Mesendoderm (in vitro differentiated cells): ENCODE results near the gene MEGF6.

ENCODE experiments used
- DNase-seq: peaks from one replicate; pipeline ENCODE4 v3.0.0; 2013
- H2AK5ac ChIP-seq: 2 replicates; pipeline ENCODE4 v1.6.1; 2013; ENCODE audit warnings: low read length, inconsistent platforms
- H2BK120ac ChIP-seq: 2 replicates; pipeline ENCODE4 v1.6.1; 2013; ENCODE audit warnings: low read depth, mild to moderate bottlenecking, low read length, moderate library complexity, mixed read lengths
- H2BK15ac ChIP-seq: replicated peaks from 2 replicates; pipeline ENCODE4 v1.6.1; 2013; ENCODE audit warnings: low read depth, mild to moderate bottlenecking, moderate library complexity
- H2BK5ac ChIP-seq: 2 replicates; pipeline ENCODE4 v1.6.1; 2013; ENCODE audit warnings: low read length, inconsistent platforms
- H3K18ac ChIP-seq: 2 replicates; pipeline ENCODE4 v1.6.1; 2013; ENCODE audit warnings: mild to moderate bottlenecking, low read length, mixed read lengths
- H3K23ac ChIP-seq: one replicate; pipeline ENCODE4 v1.6.1; 2013; ENCODE audit warnings: low read length
- H3K27ac ChIP-seq: 2 replicates; pipeline ENCODE4 v1.5.1; 2013; ENCODE audit warnings: low read depth, mild to moderate bottlenecking, inconsistent platforms, low read length, moderate library complexity
- H3K27me3 ChIP-seq: 2 replicates; pipeline ENCODE4 v1.6.1; 2013; ENCODE audit warnings: low read length, control low read depth, mild to moderate bottlenecking, inconsistent platforms; ENCODE audit not compliant: insufficient read depth, poor library complexity
- H3K36me3 ChIP-seq: 2 replicates; pipeline ENCODE4 v1.6.1; 2013; ENCODE audit warnings: low read length, inconsistent platforms; ENCODE audit not compliant: control insufficient read depth, insufficient read depth
- H3K4ac ChIP-seq: one replicate; pipeline ENCODE4 v1.6.1; 2013; ENCODE audit warnings: low read depth, mild to moderate bottlenecking, low read length, moderate library complexity
- H3K4me1 ChIP-seq: 2 replicates; pipeline ENCODE4 v1.6.1; 2013; ENCODE audit warnings: low read depth, low read length, inconsistent platforms; ENCODE audit not compliant: control insufficient read depth
- H3K4me2 ChIP-seq: 2 replicates; pipeline ENCODE4 v1.6.1; 2013; ENCODE audit warnings: low read length
- H3K4me3 ChIP-seq: 2 replicates; pipeline ENCODE4 v1.5.1; 2013; ENCODE audit warnings: mild to moderate bottlenecking, low read length
- H3K56ac ChIP-seq: one replicate; pipeline ENCODE4 v1.6.1; 2013; ENCODE audit warnings: low read length
- H3K79me1 ChIP-seq: 2 replicates; pipeline ENCODE4 v1.6.1; 2013; ENCODE audit warnings: low read length, inconsistent platforms
- H3K79me2 ChIP-seq: 2 replicates; pipeline ENCODE4 v1.6.1; 2013; ENCODE audit warnings: mild to moderate bottlenecking, low read length; ENCODE audit not compliant: control insufficient read depth, insufficient read depth
- H3K9ac ChIP-seq: 2 replicates; pipeline ENCODE4 v1.6.1; 2013; ENCODE audit warnings: low read length, inconsistent platforms
- H4K5ac ChIP-seq: one replicate; pipeline ENCODE4 v1.6.1; 2013; ENCODE audit warnings: low read length
- H4K8ac ChIP-seq: one replicate; pipeline ENCODE4 v1.6.1; 2013; ENCODE audit warnings: low read depth, mild to moderate bottlenecking, control low read depth, low read length, moderate library complexity
- WGBS: extraction: QIAGEN DNeasy Blood & Tissue Kit; methylation state at CpG from one replicate; pipeline ENCODE4 v1.1.7; 2013; ENCODE audit warnings: low lambda C conversion rate, missing lambda C conversion rate; ENCODE audit not compliant: insufficient coverage; ENCODE audit errors: extremely low coverage; 5-methylcytosine and 5-hydroxymethylcytosine counted together

The MEGF6 gene

GRCh38 chr1:3474016-3474415 is 137.3 kb downstream of the MEGF6 start:
- Histone ChIP-seq H3K36me3 (peaks cover 4% of the 10 kb centered on the region), H3K4me3 (no peak overlapping the region), H2BK120ac (no peak overlapping the region), H4K5ac (no peak overlapping the region), H3K79me2 (no peaks in the 10 kb centered on the region), H3K4ac (no peak overlapping the region), H3K56ac (no peak overlapping the region), H4K8ac (no peak overlapping the region), H2AK5ac (no peak overlapping the region), H3K23ac (no peak overlapping the region), H3K79me1 (no peaks in the 10 kb centered on the region), H3K4me1 (peaks cover 5% of the 10 kb centered on the region), H3K18ac (no peak overlapping the region), H3K27me3 (no peaks in the 10 kb centered on the region), H3K27ac (no peak overlapping the region), H2BK15ac (no peak overlapping the region), H3K9ac (no peak overlapping the region), H2BK5ac (no peak overlapping the region), H3K4me2 (no peak overlapping the region)
- no CpG with 5 or more reads among the region's 8 CpGs for WGBS
- no peak for DNase-seq

- H3K23ac ChIP-seq = no peak overlapping the region
- H4K8ac ChIP-seq = no peak overlapping the region
- no peak overlapping the region for H2BK15ac ChIP-seq
- H3K36me3 ChIP-seq = peaks cover 4% of the 10 kb centered on the region
- H3K18ac ChIP-seq = no peak overlapping the region
- no peak overlapping the region for H2BK120ac ChIP-seq
- no peaks in the 10 kb centered on the region for H3K27me3 ChIP-seq
- no peaks in the 10 kb centered on the region for H3K79me1 ChIP-seq
- H3K56ac ChIP-seq = no peak overlapping the region
- DNase-seq = no peak
- no CpG with 5 or more reads among the region's 20 CpGs for WGBS
- H3K9ac ChIP-seq = no peak overlapping the region
- H3K4me3 ChIP-seq = no peak overlapping the region
- no peak overlapping the region for H2BK5ac ChIP-seq
- H3K27ac ChIP-seq = no peak overlapping the region
- H3K79me2 ChIP-seq = no peaks in the 10 kb centered on the region
- H4K5ac ChIP-seq = no peak overlapping the region
- no peak overlapping the region for H3K4me2 ChIP-seq
- H2AK5ac ChIP-seq = no peak overlapping the region
- H3K4ac ChIP-seq = no peak overlapping the region
- peaks cover 5% of the 10 kb centered on the region for H3K4me1 ChIP-seq
Observed at GRCh38 chr1:3473381-3473844, 137.9 kb downstream of the MEGF6 start.

- H3K79me1 ChIP-seq = no peaks in the 10 kb centered on the region
- H3K27ac ChIP-seq = no peak overlapping the region
- H4K8ac ChIP-seq = no peak overlapping the region
- no peak overlapping the region for H2BK120ac ChIP-seq
- H3K27me3 ChIP-seq = no peaks in the 10 kb centered on the region
- no peaks in the 10 kb centered on the region for H3K79me2 ChIP-seq
- H2AK5ac ChIP-seq = no peak overlapping the region
- H3K56ac ChIP-seq = no peak overlapping the region
- H4K5ac ChIP-seq = no peak overlapping the region
- no peak overlapping the region for H3K4me3 ChIP-seq
- DNase-seq = no peak
- no peak overlapping the region for H3K9ac ChIP-seq
- H3K18ac ChIP-seq = no peak overlapping the region
- peaks cover 5% of the 10 kb centered on the region for H3K4me1 ChIP-seq
- no peak overlapping the region for H2BK5ac ChIP-seq
- no peak overlapping the region for H3K23ac ChIP-seq
- H3K36me3 ChIP-seq = peaks cover 4% of the 10 kb centered on the region
- no peak overlapping the region for H3K4me2 ChIP-seq
- H2BK15ac ChIP-seq = no peak overlapping the region
- no CpG with 5 or more reads among the region's 17 CpGs for WGBS
- H3K4ac ChIP-seq = no peak overlapping the region
Observed at GRCh38 chr1:3472906-3473305, 138.4 kb downstream of the MEGF6 start.

GRCh38 chr1:3472088-3472850 is 139.0 kb downstream of the MEGF6 start:
- Histone ChIP-seq H4K5ac (no peak overlapping the region), H3K23ac (no peak overlapping the region), H2BK5ac (peak overlapping the region; percentile 80), H3K4me1 (peaks cover 5% of the 10 kb centered on the region), H2AK5ac (no peak overlapping the region), H3K56ac (peak overlapping the region; percentile 83), H2BK15ac (no peak overlapping the region), H3K18ac (no peak overlapping the region), H3K9ac (peak overlapping the region; percentile 18), H3K27ac (peak overlapping the region; percentile 77), H2BK120ac (no peak overlapping the region), H3K4me2 (no peak overlapping the region), H4K8ac (no peak overlapping the region), H3K4me3 (no peak overlapping the region), H3K27me3 (no peaks in the 10 kb centered on the region), H3K4ac (no peak overlapping the region), H3K79me2 (no peaks in the 10 kb centered on the region), H3K36me3 (peaks cover 4% of the 10 kb centered on the region), H3K79me1 (no peaks in the 10 kb centered on the region)
- no peak for DNase-seq
- no CpG with 5 or more reads among the region's 25 CpGs for WGBS

GRCh38 chr1:3471356-3472087 is 139.8 kb downstream of the MEGF6 start:
- no CpG with 5 or more reads among the region's 25 CpGs for WGBS
- Histone ChIP-seq H3K79me2 (no peaks in the 10 kb centered on the region), H3K23ac (no peak overlapping the region), H2BK120ac (peak overlapping the region; percentile 23), H4K8ac (no peak overlapping the region), H3K18ac (peak overlapping the region; percentile 43), H3K4me1 (peaks cover 5% of the 10 kb centered on the region), H2AK5ac (no peak overlapping the region), H3K4ac (peak overlapping the region; percentile 56), H3K27ac (peak overlapping the region; percentile 77), H4K5ac (no peak overlapping the region), H3K4me2 (no peak overlapping the region), H3K27me3 (no peaks in the 10 kb centered on the region), H3K9ac (peak overlapping the region; percentile 54), H2BK5ac (peak overlapping the region; percentile 10), H3K36me3 (peaks cover 4% of the 10 kb centered on the region), H2BK15ac (no peak overlapping the region), H3K79me1 (no peaks in the 10 kb centered on the region), H3K56ac (peak overlapping the region; percentile 89), H3K4me3 (no peak overlapping the region)
- peak; percentile 95 for DNase-seq
